ENCODE measurements around the gene LNX1.

DNA sequence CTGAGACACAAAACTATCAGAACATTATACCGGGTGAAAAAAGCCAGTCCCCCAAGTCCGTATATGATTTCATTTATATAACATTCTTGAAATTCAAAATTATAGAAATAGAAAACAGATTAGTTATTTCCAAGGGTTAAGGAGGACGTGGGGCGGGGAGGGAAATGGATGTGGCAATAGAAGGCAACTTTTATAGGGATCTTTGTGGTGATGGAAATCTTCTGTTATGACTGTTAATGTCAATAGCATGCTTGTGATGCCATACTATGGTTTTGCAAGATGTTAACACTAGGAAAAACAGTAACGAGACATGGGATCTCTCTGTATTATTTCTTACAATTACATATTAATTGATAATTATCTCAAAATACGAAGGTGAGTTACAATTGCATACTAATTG, 96.4 kb downstream of the LNX1 start:
- TF ChIP-seq, protein P1, sequence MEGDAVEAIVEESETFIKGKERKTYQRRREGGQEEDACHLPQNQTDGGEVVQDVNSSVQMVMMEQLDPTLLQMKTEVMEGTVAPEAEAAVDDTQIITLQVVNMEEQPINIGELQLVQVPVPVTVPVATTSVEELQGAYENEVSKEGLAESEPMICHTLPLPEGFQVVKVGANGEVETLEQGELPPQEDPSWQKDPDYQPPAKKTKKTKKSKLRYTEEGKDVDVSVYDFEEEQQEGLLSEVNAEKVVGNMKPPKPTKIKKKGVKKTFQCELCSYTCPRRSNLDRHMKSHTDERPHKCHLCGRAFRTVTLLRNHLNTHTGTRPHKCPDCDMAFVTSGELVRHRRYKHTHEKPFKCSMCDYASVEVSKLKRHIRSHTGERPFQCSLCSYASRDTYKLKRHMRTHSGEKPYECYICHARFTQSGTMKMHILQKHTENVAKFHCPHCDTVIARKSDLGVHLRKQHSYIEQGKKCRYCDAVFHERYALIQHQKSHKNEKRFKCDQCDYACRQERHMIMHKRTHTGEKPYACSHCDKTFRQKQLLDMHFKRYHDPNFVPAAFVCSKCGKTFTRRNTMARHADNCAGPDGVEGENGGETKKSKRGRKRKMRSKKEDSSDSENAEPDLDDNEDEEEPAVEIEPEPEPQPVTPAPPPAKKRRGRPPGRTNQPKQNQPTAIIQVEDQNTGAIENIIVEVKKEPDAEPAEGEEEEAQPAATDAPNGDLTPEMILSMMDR (IDR thresholded peaks at IDR 0.05 in 2 of 3, conservative IDR thresholded peaks at IDR 0.05 in 1 of 3; ENCODE audit: control insufficient read depth in 2 of 3, extremely low read depth in 1 of 3, insufficient read depth in 1 of 3, low read depth in 3 of 3, low read length in 3 of 3), result no peak
- TF ChIP-seq IRF3 (IDR thresholded peaks at IDR 0.05), result no peak
- no peak for TF ChIP-seq TBL1XR1 (IDR thresholded peaks at IDR 0.05; ENCODE audit: low read depth, low read length)
- no peak for TF ChIP-seq IKZF1 (conservative IDR thresholded peaks at IDR 0.05)
- TF ChIP-seq POLR2A (IDR thresholded peaks at IDR 0.05; ENCODE audit: low read depth, low read length), result no peak

All from GM12878 (cell line).